Natural killer cell (primary cell): ENCODE measurements around the gene EPB41L3. TPM values are rescaled to one million over a fixed set of nuclear protein-coding genes. Genes with fewer than 3 reads are reported as not detected.

Experiments used
- ATAC-seq, 3 donors: fragments of 150-1000 bp in 2 of 3; fragments of 200-7000 bp in 1 of 3; cut with Tn5 transposase; 1 replicate in 1 of 3; 2 replicates in 2 of 3; pipeline ENCODE4 v1.10.0; 2021; ENCODE audit warnings: mild to moderate bottlenecking in 2 of 3, moderate library complexity in 2 of 3
- DNase-seq, 2 donors: peaks; one replicate each; pipeline versions ENCODE4 v3.0.0 to v3.0.0-alpha.2; 2013 to 2021; ENCODE audit warnings: mixed read lengths in 1 of 2
- H3K27ac ChIP-seq: one replicate; pipeline ENCODE4 v1.5.1; 2013; ENCODE audit warnings: mild to moderate bottlenecking, low read length
- H3K27me3 ChIP-seq: one replicate; pipeline ENCODE4 v1.6.1; 2013; ENCODE audit warnings: low read length; ENCODE audit not compliant: control insufficient read depth, insufficient read depth
- H3K36me3 ChIP-seq: one replicate; pipeline ENCODE4 v1.6.1; 2013; ENCODE audit warnings: low read length; ENCODE audit not compliant: control insufficient read depth, insufficient read depth
- H3K4me1 ChIP-seq: one replicate; pipeline ENCODE4 v1.6.1; 2013; ENCODE audit warnings: low read length; ENCODE audit not compliant: control insufficient read depth, insufficient read depth
- H3K4me3 ChIP-seq: one replicate; pipeline ENCODE4 v1.5.1; 2013; ENCODE audit warnings: low read length
- H3K9me3 ChIP-seq: one replicate; pipeline ENCODE4 v1.6.1; 2013; ENCODE audit warnings: low read length; ENCODE audit not compliant: control insufficient read depth, insufficient read depth
- H3K27ac Mint-ChIP-seq, 2 donors: one replicate each; pipeline ENCODE4 v1.8.0; 2022; ENCODE audit warnings: mild to moderate bottlenecking in 2 of 2, mixed read lengths in 2 of 2, moderate library complexity in 1 of 2
- H3K27me3 Mint-ChIP-seq, 2 donors: one replicate each; pipeline ENCODE4 v1.8.0; 2022; ENCODE audit warnings: low read depth in 2 of 2, mixed read lengths in 2 of 2
- H3K36me3 Mint-ChIP-seq: one replicate; pipeline ENCODE4 v1.8.0; 2022; ENCODE audit warnings: mixed read lengths
- H3K4me1 Mint-ChIP-seq, 2 donors: one replicate each; pipeline ENCODE4 v1.8.0; 2022; ENCODE audit warnings: mixed read lengths in 2 of 2
- H3K4me3 Mint-ChIP-seq: one replicate; pipeline ENCODE4 v1.8.0; 2022; ENCODE audit warnings: mild to moderate bottlenecking, moderate library complexity, mixed read lengths
- H3K9me3 Mint-ChIP-seq, 2 donors: one replicate each; pipeline ENCODE4 v1.8.0; 2022; ENCODE audit warnings: mixed read lengths in 2 of 2
- WGBS: methylation state at CpG from one replicate; pipeline ENCODE4 v1.1.7; 2013; ENCODE audit warnings: missing lambda C conversion rate; ENCODE audit not compliant: insufficient coverage; 5-methylcytosine and 5-hydroxymethylcytosine counted together
- intact Hi-C: fragments of 100-400 bp; cut with micrococcal nuclease; formaldehyde crosslinking; loops from one replicate; pipeline ENCODE4 v1.14.2; 2022
- total RNA-seq, 4 donors: library from RNA; stranded (reverse); fragments of 120-200 nt in 1 of 4; gene quantifications; one replicate each; pipeline versions ENCODE4 v1.2.3 to v1.2.4, GENCODE V29; 2013 to 2022
- TF ChIP-seq, protein P1 (sequence below): fragments of 200-600 bp; IDR thresholded peaks from one replicate; pipeline ENCODE4 v1.8.0; 2022; ENCODE audit warnings: antibody characterized with exemption

The EPB41L3 gene
- total RNA-seq, 3 donors from 2014 or later (not counting 1 experiment from before 2014, with no cell fraction given), result 3.3 to 6.0 (median 4.4) TPM

DNA sequence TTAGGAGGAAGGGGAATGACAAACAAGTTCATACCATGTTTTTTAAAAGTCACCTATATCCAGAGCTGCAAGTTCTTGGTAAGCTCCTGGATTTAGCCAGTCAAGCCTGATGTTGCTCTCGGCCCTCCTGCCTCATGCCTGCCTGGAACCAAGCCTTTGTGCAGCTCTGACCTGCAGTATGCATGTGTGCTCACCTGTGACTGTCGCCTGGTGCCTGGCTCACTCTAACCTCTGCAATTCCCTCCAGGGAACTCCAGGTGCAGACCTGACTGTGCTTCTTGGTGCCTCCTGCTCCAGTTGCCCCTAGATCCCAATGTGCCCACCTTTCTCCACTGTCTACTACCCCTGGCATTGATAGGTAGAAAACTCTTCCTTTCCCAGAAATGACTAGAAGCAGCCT lies 163.2 kb downstream of the EPB41L3 start:
- no peaks in the 10 kb centered on the region for H3K9me3 Mint-ChIP-seq
- no peaks in the 10 kb centered on the region for H3K9me3 ChIP-seq
- H3K4me3 ChIP-seq, result no peak overlapping the region
- H3K36me3 ChIP-seq, result no peaks in the 10 kb centered on the region
- DNase-seq, result no peak
- TF ChIP-seq, protein P1, sequence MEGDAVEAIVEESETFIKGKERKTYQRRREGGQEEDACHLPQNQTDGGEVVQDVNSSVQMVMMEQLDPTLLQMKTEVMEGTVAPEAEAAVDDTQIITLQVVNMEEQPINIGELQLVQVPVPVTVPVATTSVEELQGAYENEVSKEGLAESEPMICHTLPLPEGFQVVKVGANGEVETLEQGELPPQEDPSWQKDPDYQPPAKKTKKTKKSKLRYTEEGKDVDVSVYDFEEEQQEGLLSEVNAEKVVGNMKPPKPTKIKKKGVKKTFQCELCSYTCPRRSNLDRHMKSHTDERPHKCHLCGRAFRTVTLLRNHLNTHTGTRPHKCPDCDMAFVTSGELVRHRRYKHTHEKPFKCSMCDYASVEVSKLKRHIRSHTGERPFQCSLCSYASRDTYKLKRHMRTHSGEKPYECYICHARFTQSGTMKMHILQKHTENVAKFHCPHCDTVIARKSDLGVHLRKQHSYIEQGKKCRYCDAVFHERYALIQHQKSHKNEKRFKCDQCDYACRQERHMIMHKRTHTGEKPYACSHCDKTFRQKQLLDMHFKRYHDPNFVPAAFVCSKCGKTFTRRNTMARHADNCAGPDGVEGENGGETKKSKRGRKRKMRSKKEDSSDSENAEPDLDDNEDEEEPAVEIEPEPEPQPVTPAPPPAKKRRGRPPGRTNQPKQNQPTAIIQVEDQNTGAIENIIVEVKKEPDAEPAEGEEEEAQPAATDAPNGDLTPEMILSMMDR, result no peak
- no peaks in the 10 kb centered on the region for H3K36me3 Mint-ChIP-seq
- no peaks in the 10 kb centered on the region for H3K4me1 Mint-ChIP-seq
- H3K27me3 ChIP-seq, result no peaks in the 10 kb centered on the region
- no peak for ATAC-seq
- no peaks in the 10 kb centered on the region for H3K4me1 ChIP-seq
- 67% methylated on average over 2 of the region's 2 CpGs for WGBS
- H3K27me3 Mint-ChIP-seq, result peaks cover 7 to 10% of the 10 kb centered on the region in 2 donors
- no peak overlapping the region for H3K4me3 Mint-ChIP-seq
- H3K27ac ChIP-seq, result no peak overlapping the region
- no peak overlapping the region for H3K27ac Mint-ChIP-seq
- intact Hi-C loops, result loop anchor here (10.0 kb wide), 1 partner anchor 56 kb away; no protein-coding TSS in a partner anchor

DNA sequence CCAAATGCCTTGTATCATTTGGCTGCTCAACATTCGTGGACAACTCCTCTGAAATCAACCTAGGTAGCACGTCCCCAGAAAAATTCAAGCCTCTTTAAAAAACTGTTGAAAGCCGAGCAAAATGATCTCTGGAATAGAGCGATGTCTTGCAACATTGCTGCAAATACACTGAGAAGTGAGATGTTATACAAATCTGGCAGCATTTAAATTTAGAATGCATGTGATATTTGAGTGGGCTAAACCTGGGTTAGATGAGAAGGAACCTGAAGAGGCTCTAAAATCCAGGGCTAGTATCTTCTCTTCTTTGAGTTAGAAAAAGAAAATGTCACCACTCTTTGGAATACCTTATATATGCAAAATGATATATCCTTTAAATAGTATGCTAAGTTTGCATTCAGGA lies 166.8 kb downstream of the EPB41L3 start:
- no peak for ATAC-seq
- Mint-ChIP-seq H3K36me3 (no peaks in the 10 kb centered on the region), H3K4me1 (no peaks in the 10 kb centered on the region), H3K9me3 (peaks cover 0 to 2% of the 10 kb centered on the region in 2 donors), H3K4me3 (no peak overlapping the region), H3K27me3 (peaks cover 10% of the 10 kb centered on the region in 2 donors), H3K27ac (no peak overlapping the region)
- Histone ChIP-seq H3K4me3 (no peak overlapping the region), H3K36me3 (no peaks in the 10 kb centered on the region), H3K9me3 (no peaks in the 10 kb centered on the region), H3K4me1 (no peaks in the 10 kb centered on the region), H3K27me3 (no peaks in the 10 kb centered on the region), H3K27ac (no peak overlapping the region)
- intact Hi-C loops, result no loop called here
- no peak for DNase-seq
- TF ChIP-seq, protein P1, result no peak
- 85% methylated on average over 4 of the region's 4 CpGs for WGBS

DNA sequence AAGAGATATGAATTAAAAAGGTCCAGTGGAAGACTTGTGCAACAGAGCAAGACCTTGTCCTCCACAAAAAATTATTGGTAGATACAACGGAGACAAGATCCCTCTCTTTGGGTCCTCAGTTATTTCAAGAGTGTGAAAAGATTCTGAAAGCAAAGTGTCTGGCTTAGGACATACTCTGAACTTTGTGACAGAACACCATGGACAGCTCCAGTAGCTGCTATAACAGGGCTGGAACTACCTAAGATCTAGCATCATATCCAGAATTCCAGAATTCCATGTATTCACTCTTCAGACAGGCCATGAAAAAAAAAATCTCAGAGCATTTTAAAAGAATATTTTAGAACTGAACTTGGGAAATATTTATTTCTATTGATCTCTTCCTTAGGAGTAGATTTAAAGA lies 173.5 kb downstream of the EPB41L3 start:
- H3K4me1 ChIP-seq, result no peaks in the 10 kb centered on the region
- intact Hi-C loops, result no loop called here
- Mint-ChIP-seq H3K9me3 (peaks cover 0 to 2% of the 10 kb centered on the region in 2 donors), H3K36me3 (no peaks in the 10 kb centered on the region), H3K27ac (no peak overlapping the region), H3K4me1 (no peaks in the 10 kb centered on the region), H3K27me3 (peaks cover 12 to 16% of the 10 kb centered on the region in 2 donors), H3K4me3 (no peak overlapping the region)
- no peak overlapping the region for H3K4me3 ChIP-seq
- DNase-seq, result no peak
- no peak for ATAC-seq
- H3K27me3 ChIP-seq, result no peaks in the 10 kb centered on the region
- no peaks in the 10 kb centered on the region for H3K9me3 ChIP-seq
- TF ChIP-seq, protein P1, result no peak
- no peak overlapping the region for H3K27ac ChIP-seq
- no peaks in the 10 kb centered on the region for H3K36me3 ChIP-seq
- 89% methylated on average over 1 of the region's 1 CpG for WGBS

DNA sequence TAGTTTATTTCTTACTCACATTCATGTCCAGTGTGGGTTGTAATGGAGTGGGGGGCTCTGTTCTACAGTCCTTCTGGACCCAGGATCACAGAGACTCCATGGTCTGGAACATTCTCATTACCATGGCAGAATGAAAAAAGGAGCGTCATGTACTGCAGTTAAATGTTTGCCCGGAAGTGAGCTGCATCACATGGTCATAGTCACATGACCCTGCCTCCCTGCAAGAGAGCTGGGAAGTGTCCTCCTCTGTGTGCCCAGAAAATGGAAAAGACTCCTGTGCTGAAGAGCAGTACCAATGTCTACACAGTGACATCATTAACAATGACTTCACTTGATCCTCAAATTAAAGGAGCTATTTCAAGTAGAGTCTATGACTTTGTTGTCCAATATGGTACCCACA lies 174.3 kb downstream of the EPB41L3 start:
- peaks cover 12 to 13% of the 10 kb centered on the region in 2 donors for H3K27me3 Mint-ChIP-seq
- Histone ChIP-seq H3K36me3 (no peaks in the 10 kb centered on the region), H3K9me3 (no peaks in the 10 kb centered on the region), H3K4me3 (no peak overlapping the region), H3K27ac (no peak overlapping the region), H3K4me1 (no peaks in the 10 kb centered on the region), H3K27me3 (no peaks in the 10 kb centered on the region)
- DNase-seq, result no peak
- H3K4me3 Mint-ChIP-seq, result no peak overlapping the region
- H3K36me3 Mint-ChIP-seq, result no peaks in the 10 kb centered on the region
- 88% methylated on average over 2 of the region's 2 CpGs for WGBS
- no peaks in the 10 kb centered on the region for H3K9me3 Mint-ChIP-seq
- H3K4me1 Mint-ChIP-seq, result no peaks in the 10 kb centered on the region
- TF ChIP-seq, protein P1, result no peak
- H3K27ac Mint-ChIP-seq, result no peak overlapping the region
- no peak for ATAC-seq
- intact Hi-C loops, result no loop called here
